ENCODE measurements around the gene FAM222A.

The FAM222A gene

GRCh38 chr12:109770104-109770860, 56.7 kb downstream of the FAM222A start:
- no peak for TF ChIP-seq CTCF (IDR thresholded peaks at IDR 0.05; ENCODE audit: extremely low read depth, missing control alignments)
- no peak for DNase-seq (ENCODE audit: low spot score)

GRCh38 chr12:109770861-109771670, 57.4 kb downstream of the FAM222A start:
- DNase-seq (ENCODE audit: low spot score), result no peak
- TF ChIP-seq CTCF (IDR thresholded peaks at IDR 0.05; ENCODE audit: extremely low read depth, missing control alignments), result no peak

GRCh38 chr12:109771746-109772621, 58.4 kb downstream of the FAM222A start:
- no peak for DNase-seq (ENCODE audit: low spot score)
- no peak for TF ChIP-seq CTCF (IDR thresholded peaks at IDR 0.05; ENCODE audit: extremely low read depth, missing control alignments)

DNA sequence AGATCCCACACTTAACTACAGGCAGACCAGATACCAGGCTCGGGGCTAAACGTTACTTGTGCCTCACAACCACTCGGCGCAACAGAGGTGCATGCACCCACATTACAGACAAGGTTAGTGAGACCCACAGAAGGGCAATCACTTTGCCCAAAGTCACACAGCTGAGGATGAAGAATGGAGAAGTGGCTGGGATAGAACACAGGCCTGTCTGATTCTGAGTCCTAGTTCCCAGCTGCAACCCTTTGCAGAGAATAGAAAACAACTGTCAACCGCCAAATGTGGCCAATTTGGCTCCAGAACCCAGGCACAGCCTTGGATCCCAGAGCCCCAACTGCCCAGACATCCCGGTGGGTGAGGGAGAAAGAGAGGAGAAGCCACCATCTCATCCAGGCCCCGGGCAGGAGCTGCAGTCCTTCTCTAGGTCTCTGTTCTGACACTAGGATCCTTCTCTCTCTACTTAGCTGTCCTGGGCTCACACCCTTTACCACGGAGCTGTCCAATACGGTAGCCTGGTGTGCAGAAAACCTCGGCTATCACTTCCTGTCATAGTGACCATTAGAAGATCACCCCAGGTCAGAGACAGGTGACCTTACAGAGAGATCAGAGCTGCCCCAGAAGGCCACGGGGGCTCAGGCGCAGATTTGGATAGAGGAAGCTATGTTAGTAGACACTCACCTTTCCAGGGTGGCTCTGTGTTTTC, 59.1 kb downstream of the FAM222A start:
- no peak for DNase-seq (ENCODE audit: low spot score)

GRCh38 chr12:109773384-109774011, 59.9 kb downstream of the FAM222A start:
- TF ChIP-seq CTCF (IDR thresholded peaks at IDR 0.05; ENCODE audit: extremely low read depth, missing control alignments), result no peak
- no peak for DNase-seq (ENCODE audit: low spot score)

More for the DNA sequence above, 59.1 kb downstream of the FAM222A start:
- no peak for TF ChIP-seq CTCF (IDR thresholded peaks at IDR 0.05; ENCODE audit: extremely low read depth, missing control alignments)

DNA sequence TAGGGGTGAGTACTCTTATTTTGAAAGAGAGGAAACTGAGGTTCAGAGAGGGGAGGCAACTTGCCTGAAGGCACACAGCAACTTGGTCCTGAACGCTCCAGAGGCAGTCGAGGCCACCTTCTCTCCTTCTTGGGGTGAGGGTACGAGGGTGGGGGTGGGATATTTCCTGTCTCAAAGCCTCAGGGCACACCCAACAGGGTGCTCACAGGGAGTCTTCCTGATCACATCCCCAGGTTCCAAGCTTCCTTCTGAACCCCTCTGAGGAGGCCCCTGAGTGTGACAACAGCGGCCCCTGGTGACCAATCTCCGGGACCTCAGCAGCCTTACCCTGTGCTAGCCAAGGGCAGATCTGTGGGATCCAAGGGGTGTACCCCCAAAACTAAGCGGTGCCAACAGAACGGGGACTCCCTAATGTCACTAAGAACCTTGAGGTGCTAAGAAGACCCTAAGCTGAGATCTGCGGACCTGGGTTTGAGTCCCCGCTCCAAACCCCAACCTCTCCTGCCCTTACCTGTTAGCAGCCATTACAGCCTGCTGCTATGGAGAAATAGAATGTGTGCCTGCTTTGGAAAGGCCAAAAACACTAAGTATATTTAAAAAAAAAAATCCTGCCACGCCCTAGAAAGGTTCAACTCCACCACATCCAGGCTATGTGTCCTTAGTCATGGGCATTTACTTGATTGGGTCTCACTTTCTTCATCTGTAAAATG, 61.7 kb downstream of the FAM222A start:
- DNase-seq (ENCODE audit: low spot score), result peak; percentile 84
- TF ChIP-seq CTCF (IDR thresholded peaks at IDR 0.05; ENCODE audit: extremely low read depth, missing control alignments), result peak; percentile 58

Data from GM20000 (cell line).